ENCODE results near the gene DHX34.

- TF ChIP-seq CTCF (IDR thresholded peaks at IDR 0.05; ENCODE audit: low read length) (no peak), EZH2 (optimal IDR thresholded peaks at IDR 0.05; ENCODE audit: low read depth, low read length) (no peak)
These were observed 29.1 kb downstream of the DHX34 start for GRCh38 chr19:47378246-47378645.

Data from MM.1S (cell line).